ENCODE measurements around the gene GPR107. TPM values are rescaled to one million over a fixed set of nuclear protein-coding genes. Genes with fewer than 3 reads are reported as not detected.
A peak's percentile ranks its signal among the peaks of the same experiment; 100 is the strongest.

Gene GPR107
- polyA plus RNA-seq, 1 donor: 65.3 TPM

DNA sequence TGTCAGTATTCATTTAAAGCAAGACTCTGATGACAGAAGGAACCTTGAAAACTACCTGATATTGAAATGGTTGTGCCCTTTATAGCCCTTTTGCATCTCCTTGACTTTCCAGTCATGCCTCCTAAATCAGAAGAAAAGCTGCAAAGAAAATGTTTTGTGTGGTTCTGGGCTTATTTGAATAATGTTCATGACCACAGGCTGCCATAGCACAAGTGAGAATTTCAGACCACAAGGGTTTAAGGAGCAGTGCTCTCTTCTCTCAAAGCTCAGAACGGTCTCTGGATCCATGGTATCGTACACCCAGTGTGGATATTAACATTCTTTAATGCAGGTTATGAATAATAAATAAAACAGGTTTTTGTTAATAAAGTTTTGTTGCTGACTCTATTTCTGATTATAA, 54.2 kb downstream of the GPR107 start:
- DNase-seq: no peak

- no peak for DNase-seq
These were observed 56.5 kb downstream of the GPR107 start for GRCh38 chr9:130110166-130110565.

- no peak for DNase-seq
These were observed 56.9 kb downstream of the GPR107 start for GRCh38 chr9:130110596-130111021.

- DNase-seq: peak; percentile 65
These were observed 58.3 kb downstream of the GPR107 start for GRCh38 chr9:130111786-130112537.

DNA sequence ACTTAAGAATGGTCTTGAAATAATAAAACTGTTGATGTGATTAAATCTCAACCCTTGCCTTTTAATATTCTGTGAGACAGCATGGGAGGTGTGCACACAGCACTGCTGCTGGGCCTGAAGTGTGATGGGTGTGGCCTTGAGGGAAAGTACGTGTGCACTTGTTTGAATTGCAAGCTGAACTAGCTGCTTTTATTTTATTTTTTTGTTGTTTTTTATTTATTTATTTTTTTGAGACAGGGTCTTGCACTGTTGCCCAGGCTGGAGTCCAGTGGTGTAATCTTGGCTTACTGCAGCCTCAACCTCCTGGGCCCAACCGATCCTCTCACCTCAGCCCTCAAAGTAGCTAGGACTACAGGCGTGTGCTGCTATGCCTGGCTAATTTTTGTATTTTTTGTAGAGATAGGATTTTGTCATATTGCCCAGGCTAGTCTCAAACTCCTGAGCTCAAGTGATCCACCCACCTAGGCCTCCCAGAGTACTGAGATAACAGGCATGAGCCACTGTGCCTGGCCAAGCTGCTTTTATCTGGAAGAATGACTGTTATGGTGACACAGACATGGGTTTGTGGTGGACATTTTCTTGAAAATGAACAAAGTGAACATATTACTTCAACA, 58.9 kb downstream of the GPR107 start:
- DNase-seq: no peak

DNA sequence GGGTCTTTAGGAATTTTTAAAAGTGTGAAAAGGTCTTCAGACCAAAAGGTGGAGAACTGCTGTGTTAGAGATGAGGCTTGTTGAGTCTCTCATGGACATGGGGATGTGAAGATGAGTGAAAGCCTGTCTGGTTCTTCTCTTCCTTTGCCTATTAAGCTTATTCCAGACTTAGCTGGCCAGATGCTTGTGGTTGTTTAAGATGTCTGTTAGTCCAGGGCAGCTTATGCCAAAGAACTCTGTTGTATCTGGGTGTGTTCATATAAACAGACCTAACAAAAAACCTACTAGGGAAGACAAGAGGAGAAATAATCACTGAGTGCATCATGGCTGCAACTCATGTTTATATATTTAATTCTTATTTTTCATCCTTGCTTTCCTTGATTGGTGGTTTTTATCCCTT, 61.0 kb downstream of the GPR107 start:
- no peak for DNase-seq

- DNase-seq: no peak
These were observed 62.6 kb downstream of the GPR107 start for GRCh38 chr9:130116346-130116745.

GRCh38 chr9:130117376-130117775, 63.7 kb downstream of the GPR107 start:
- no peak for DNase-seq

DNA sequence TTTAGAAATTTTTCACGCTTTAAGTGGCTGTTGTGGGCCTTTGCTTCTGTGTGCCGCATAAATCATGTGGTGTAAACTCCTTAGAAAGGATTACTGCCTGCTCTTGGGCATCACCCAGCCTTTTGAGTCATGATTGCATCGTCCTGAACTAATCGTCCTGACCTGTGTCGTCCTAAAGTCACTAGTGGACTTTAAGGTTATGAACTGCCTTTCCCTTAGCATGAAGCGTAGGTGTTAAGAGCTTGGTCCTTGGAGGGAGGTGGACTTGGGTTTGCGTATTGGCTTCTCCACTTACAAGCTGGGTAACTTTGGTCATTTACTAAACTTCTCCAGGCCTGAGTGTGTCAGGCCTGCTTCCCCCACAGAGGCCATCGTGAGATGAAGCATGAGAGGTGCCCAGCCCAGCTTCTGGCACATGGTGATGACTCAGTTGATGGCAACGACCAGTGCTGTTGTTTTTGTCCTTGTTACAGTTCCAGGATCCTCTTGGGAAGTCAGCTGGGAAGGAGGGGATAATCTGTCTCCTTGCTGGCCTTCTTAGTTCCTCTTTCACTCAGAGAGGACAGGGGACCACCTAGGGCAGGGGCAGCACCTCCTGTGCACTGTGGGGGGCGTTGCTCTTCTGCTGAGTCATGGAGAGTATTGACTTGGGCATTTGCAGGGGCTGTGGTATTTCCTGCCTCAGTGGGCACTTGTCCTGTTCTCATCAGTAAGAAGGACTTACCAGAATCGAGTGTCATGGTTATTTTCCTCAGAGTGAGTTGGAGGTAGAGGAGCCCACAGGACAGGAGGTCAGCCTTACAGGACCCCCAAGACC, 64.3 kb downstream of the GPR107 start:
- DNase-seq: no peak

DNA sequence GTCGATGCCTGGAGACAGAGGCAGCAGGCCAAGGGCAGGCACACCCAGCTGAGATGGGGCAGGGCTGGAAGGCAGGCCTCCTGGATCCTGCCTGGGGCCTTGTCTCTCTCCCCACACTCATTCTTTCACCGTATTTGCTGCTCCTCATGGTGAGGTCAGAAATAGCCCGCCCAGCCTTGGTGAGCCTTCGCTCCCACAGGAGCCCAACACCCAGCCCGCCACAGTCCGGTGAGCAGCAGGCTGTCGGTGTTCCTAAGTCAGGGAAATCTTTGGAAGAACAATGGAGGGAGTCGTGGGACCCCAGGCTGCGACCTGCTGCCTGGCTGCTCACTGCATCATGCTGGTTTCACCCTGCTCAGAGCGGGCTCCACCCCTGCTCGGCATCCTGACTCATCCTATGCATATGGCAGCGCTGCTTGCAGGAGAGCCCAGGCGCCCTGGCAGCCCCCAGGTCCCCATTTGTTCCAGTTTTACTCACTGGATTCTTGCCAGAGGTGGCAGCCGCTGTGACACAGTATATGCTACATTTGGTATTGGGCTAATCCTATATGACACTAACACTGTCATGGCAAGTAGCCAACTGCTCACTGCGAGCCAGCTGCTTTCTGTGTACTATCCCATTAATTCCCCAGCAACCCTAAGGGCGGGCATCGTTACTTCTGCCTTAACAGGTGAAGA, 65.3 kb downstream of the GPR107 start:
- DNase-seq: no peak

GRCh38 chr9:130119519-130120298, 66.0 kb downstream of the GPR107 start:
- DNase-seq: no peak

- DNase-seq: no peak
These were observed 66.5 kb downstream of the GPR107 start for GRCh38 chr9:130120299-130120587.

DNA sequence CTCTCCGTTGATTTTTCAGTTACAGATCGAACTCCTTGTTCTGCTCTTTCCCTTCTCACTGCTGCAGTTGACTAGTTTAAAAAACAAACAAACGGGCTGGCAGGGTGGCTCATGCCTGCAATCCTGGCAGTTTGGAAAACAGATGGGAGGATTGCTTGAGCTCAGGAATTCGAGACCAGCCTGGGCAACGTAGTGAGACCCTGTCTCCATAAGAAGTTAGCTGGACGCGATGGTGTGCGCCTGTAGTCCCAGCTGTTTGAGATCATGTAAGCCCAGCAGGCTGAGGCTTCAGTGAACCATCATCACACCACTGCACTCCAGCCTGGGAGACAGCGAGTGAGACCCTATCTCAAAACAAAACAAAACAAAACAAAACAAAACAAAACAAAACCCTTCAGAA, 67.1 kb downstream of the GPR107 start:
- no peak for DNase-seq

DNA sequence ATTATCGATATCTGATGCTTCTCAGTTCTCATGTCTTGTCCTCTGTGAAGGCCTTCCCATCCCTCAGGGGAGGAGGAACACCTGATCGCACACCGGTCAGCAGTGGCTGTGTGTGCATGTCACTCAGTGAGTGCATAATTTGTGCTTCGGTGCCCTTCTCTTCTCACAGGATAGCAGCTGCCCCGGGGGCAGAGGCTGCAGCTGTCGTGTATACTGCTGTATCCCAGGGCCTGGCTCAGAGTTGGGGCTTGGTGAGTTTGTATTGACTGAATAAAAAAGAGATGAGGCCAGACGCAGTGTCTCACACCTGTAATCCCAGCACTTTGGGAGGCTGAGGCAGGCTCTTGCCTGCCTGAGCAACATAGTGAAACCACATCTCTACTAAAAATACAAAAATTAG, 68.8 kb downstream of the GPR107 start:
- DNase-seq: no peak

GRCh38 chr9:130124085-130124860, 70.6 kb downstream of the GPR107 start:
- peak; percentile 50 for DNase-seq

DNA sequence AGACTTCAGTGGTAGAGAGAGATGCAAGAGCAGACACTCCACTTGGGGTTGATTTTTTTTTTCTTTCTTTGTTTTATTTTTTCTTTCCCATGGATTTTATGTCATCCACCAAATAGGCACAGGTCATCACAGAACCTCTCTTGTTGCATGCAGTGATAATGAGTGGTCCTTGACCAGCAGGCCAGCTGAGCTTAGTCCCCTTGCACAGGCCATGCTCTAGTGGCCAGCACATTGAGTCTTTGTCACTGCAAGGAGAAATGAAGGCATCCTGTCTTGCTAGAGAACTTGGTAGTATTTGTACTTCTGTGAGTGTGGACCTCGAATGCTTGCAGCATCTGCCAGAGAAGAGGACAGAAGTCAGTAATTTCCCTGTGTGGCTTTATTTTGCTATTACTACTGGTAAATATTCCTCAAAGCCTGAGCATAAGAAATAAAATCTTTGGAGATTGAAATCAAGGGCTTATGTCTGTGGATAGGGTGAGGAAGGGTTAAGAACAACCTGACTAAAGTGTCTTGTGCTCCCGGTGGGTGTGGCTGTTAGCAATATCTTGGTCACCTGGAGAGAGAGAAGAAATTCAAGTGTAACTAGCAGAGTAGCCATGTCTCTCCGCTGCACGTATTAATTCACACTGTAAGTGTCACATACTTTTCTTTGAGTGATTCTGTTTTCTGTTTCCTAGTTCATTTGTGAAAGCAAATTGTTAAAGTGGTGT, 73.2 kb downstream of the GPR107 start:
- no peak for DNase-seq

- DNase-seq: no peak
These were observed 74.5 kb downstream of the GPR107 start for GRCh38 chr9:130128251-130128650.

GRCh38 chr9:130128733-130129431, 75.2 kb downstream of the GPR107 start:
- no peak for DNase-seq

DNA sequence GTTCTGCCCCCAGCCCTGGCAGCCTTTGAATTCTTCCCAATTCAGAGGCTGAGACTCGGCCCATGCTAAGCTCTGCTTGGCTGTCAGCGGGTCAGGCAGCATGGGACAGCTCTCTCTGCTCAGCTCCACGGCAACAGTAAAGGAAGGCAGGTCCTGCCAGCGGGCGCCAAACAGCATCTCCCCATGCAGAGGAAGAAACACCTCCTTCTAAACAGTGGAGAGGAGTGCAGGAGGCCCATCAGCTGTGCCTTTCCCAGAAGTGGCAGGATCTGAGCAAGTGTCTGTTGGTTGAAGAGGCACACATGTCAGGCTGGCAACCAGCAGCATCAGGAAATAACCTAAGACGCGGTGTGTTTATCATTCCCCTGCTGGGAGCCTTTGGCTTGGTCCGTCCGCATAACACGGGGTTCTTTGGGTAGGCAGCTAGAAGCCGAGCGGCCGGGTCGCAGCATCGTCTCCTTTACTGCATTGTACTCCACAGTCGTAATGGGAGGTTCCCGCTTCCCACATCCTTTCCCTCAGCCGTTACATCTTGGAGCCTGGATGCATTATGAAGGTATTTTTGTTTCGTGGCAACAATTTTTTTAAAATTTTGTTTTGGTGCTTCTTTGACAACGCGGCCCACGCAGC, 75.8 kb downstream of the GPR107 start:
- DNase-seq: no peak

All from left kidney (tissue), 2 donors.